Stimulated activated CD4-positive, alpha-beta T cell treated with anti-CD3 and anti-CD28 coated beads, Interleukin-4, amount 100 ng/mL, for 1 hour (primary cell): Measurements from ENCODE around the gene SHISA9.

ENCODE experiments used
- DNase-seq: peaks from one replicate; pipeline ENCODE4 v3.0.0-alpha.2; 2020

SHISA9 gene

GRCh38 chr16:13083681-13084080 is 182.3 kb downstream of the SHISA9 start:
- no peak for DNase-seq

GRCh38 chr16:13084331-13084730 is 182.9 kb downstream of the SHISA9 start:
- DNase-seq: no peak

GRCh38 chr16:13093661-13094060 is 192.3 kb downstream of the SHISA9 start:
- no peak for DNase-seq

- no peak for DNase-seq
Observed at GRCh38 chr16:13095061-13095460, 193.7 kb downstream of the SHISA9 start.

GRCh38 chr16:13098536-13098935 is 197.1 kb downstream of the SHISA9 start:
- DNase-seq: no peak

GRCh38 chr16:13099822-13100221 is 198.4 kb downstream of the SHISA9 start:
- no peak for DNase-seq

- no peak for DNase-seq
Observed at GRCh38 chr16:13100970-13101369, 199.6 kb downstream of the SHISA9 start.

- DNase-seq: no peak
Observed at GRCh38 chr16:13101828-13102227, 200.4 kb downstream of the SHISA9 start.

- no peak for DNase-seq
Observed at GRCh38 chr16:13102401-13102800, 201.0 kb downstream of the SHISA9 start.

- DNase-seq: no peak
Observed at GRCh38 chr16:13103831-13104530, 202.6 kb downstream of the SHISA9 start.

- no peak for DNase-seq
Observed at GRCh38 chr16:13104772-13105171, 203.4 kb downstream of the SHISA9 start.

GRCh38 chr16:13105427-13105826 is 204.0 kb downstream of the SHISA9 start:
- no peak for DNase-seq

- no peak for DNase-seq
Observed at GRCh38 chr16:13106464-13106863, 205.1 kb downstream of the SHISA9 start.

GRCh38 chr16:13108126-13108525 is 206.7 kb downstream of the SHISA9 start:
- no peak for DNase-seq

GRCh38 chr16:13109171-13109570 is 207.8 kb downstream of the SHISA9 start:
- no peak for DNase-seq

- no peak for DNase-seq
Observed at GRCh38 chr16:13110124-13110796, 208.9 kb downstream of the SHISA9 start.

- no peak for DNase-seq
Observed at GRCh38 chr16:13111747-13112146, 210.3 kb downstream of the SHISA9 start.

GRCh38 chr16:13113741-13114140 is 212.3 kb downstream of the SHISA9 start:
- no peak for DNase-seq

- DNase-seq: no peak
Observed at GRCh38 chr16:13118091-13118490, 216.7 kb downstream of the SHISA9 start.

GRCh38 chr16:13120091-13120490 is 218.7 kb downstream of the SHISA9 start:
- DNase-seq: no peak

GRCh38 chr16:13120557-13120956 is 219.2 kb downstream of the SHISA9 start:
- DNase-seq: no peak

GRCh38 chr16:13123991-13124390 is 222.6 kb downstream of the SHISA9 start:
- no peak for DNase-seq

- no peak for DNase-seq
Observed at GRCh38 chr16:13127144-13127543, 225.7 kb downstream of the SHISA9 start.

GRCh38 chr16:13130586-13130985 is 229.2 kb downstream of the SHISA9 start:
- DNase-seq: no peak

GRCh38 chr16:13134836-13135235 is 233.4 kb downstream of the SHISA9 start:
- DNase-seq: no peak
